ENCODE data around the gene MGAT5B. TPM values are rescaled to one million over a fixed set of nuclear protein-coding genes. Genes with fewer than 3 reads are reported as not detected.

The MGAT5B gene
- total and polyA plus RNA-seq, 4 donors = 0.02 to 0.25 TPM; not detected in 2

DNA sequence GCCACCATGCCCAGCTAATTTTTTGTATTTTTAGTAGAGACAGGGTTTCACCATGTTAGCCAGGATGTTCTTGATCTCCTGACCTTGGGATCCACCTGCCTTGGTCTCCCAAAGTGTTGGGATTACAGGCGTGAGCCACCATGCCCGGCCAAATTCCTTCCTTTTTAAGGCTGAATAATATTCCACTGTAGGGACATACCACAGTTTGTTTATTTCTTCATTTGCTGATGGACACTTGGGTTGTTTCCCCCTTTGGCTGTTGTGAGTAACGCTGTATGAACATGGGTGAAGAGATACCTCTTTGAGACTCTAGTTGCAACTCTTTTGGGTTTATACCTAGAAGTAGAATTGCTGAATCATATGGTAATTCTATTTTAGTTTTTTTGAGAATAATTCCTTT lies 13.1 kb upstream of the MGAT5B start (continued):
- TF ChIP-seq, protein P1, sequence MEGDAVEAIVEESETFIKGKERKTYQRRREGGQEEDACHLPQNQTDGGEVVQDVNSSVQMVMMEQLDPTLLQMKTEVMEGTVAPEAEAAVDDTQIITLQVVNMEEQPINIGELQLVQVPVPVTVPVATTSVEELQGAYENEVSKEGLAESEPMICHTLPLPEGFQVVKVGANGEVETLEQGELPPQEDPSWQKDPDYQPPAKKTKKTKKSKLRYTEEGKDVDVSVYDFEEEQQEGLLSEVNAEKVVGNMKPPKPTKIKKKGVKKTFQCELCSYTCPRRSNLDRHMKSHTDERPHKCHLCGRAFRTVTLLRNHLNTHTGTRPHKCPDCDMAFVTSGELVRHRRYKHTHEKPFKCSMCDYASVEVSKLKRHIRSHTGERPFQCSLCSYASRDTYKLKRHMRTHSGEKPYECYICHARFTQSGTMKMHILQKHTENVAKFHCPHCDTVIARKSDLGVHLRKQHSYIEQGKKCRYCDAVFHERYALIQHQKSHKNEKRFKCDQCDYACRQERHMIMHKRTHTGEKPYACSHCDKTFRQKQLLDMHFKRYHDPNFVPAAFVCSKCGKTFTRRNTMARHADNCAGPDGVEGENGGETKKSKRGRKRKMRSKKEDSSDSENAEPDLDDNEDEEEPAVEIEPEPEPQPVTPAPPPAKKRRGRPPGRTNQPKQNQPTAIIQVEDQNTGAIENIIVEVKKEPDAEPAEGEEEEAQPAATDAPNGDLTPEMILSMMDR (IDR thresholded peaks at IDR 0.05; ENCODE audit: low read depth, low read length, missing input control) = no peak
- no peak for TF ChIP-seq YY1 (IDR thresholded peaks at IDR 0.05)
- no peak for TF ChIP-seq RAD21 (IDR thresholded peaks at IDR 0.05)

DNA sequence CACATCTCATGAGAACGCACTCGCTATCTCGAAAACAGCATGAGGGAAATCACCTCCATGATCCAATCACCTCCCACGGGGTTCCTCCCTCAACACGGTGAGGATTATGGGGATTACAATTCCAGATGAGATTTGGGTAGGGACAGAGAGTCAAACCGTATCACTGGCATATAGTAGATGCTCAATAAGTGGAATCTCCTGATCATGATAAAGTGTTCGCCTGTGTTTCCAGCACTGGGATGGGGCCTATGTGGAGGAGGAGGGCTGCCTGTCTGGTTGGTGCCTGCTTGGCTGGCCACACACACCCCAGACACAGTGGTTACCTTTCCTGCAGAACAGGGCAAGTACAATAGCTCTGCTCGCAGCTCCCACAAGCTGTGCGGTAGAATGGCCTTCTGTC lies 6.1 kb upstream of the MGAT5B start:
- no peak for DNase-seq (ENCODE audit: low spot score)
- Histone ChIP-seq H3K4me3 (ENCODE audit: low read depth in 1 of 3, low read length in 3 of 3) (no peak overlapping the region), H3K27me3 (ENCODE audit: control insufficient read depth in 4 of 4, insufficient read depth in 4 of 4, low read length in 3 of 4) (no peaks in the 10 kb centered on the region), H3K27ac (ENCODE audit: low read depth in 1 of 2, low read length in 2 of 2) (no peak overlapping the region), H3K9me3 (ENCODE audit: control insufficient read depth in 4 of 4, low read length in 3 of 4) (no peaks in the 10 kb centered on the region), H3K4me1 (ENCODE audit: control insufficient read depth in 4 of 4, insufficient read depth in 4 of 4, low read length in 3 of 4) (no peaks in the 10 kb centered on the region), H3K9ac (ENCODE audit: low read depth in 1 of 2, low read length in 2 of 2) (no peak overlapping the region), H3K36me3 (ENCODE audit: control insufficient read depth in 4 of 4, insufficient read depth in 3 of 4, low read depth in 1 of 4, low read length in 3 of 4) (no peaks in the 10 kb centered on the region)
- WGBS = 86% methylated on average over 9 of the region's 9 CpGs
- TF ChIP-seq, protein P2, sequence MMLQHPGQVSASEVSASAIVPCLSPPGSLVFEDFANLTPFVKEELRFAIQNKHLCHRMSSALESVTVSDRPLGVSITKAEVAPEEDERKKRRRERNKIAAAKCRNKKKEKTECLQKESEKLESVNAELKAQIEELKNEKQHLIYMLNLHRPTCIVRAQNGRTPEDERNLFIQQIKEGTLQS (IDR thresholded peaks at IDR 0.05) = no peak
- TF ChIP-seq RXRA (IDR thresholded peaks at IDR 0.05) (no peak), RAD21 (IDR thresholded peaks at IDR 0.05) (no peak), TAF1 (conservative IDR thresholded peaks at IDR 0.05) (no peak), GABPA (IDR thresholded peaks at IDR 0.05 in 1 of 2, conservative IDR thresholded peaks at IDR 0.05 in 1 of 2) (no peak), JUND (IDR thresholded peaks at IDR 0.05) (no peak), FOXA1 (IDR thresholded peaks at IDR 0.05) (no peak), SP1 (IDR thresholded peaks at IDR 0.05) (no peak), YY1 (IDR thresholded peaks at IDR 0.05) (no peak), HNF4G (IDR thresholded peaks at IDR 0.05) (no peak), NR2F2 (IDR thresholded peaks at IDR 0.05) (no peak)
- TF ChIP-seq, protein P3, sequence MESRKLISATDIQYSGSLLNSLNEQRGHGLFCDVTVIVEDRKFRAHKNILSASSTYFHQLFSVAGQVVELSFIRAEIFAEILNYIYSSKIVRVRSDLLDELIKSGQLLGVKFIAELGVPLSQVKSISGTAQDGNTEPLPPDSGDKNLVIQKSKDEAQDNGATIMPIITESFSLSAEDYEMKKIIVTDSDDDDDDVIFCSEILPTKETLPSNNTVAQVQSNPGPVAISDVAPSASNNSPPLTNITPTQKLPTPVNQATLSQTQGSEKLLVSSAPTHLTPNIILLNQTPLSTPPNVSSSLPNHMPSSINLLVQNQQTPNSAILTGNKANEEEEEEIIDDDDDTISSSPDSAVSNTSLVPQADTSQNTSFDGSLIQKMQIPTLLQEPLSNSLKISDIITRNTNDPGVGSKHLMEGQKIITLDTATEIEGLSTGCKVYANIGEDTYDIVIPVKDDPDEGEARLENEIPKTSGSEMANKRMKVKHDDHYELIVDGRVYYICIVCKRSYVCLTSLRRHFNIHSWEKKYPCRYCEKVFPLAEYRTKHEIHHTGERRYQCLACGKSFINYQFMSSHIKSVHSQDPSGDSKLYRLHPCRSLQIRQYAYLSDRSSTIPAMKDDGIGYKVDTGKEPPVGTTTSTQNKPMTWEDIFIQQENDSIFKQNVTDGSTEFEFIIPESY (IDR thresholded peaks at IDR 0.05) = no peak
- TF ChIP-seq, protein P4, sequence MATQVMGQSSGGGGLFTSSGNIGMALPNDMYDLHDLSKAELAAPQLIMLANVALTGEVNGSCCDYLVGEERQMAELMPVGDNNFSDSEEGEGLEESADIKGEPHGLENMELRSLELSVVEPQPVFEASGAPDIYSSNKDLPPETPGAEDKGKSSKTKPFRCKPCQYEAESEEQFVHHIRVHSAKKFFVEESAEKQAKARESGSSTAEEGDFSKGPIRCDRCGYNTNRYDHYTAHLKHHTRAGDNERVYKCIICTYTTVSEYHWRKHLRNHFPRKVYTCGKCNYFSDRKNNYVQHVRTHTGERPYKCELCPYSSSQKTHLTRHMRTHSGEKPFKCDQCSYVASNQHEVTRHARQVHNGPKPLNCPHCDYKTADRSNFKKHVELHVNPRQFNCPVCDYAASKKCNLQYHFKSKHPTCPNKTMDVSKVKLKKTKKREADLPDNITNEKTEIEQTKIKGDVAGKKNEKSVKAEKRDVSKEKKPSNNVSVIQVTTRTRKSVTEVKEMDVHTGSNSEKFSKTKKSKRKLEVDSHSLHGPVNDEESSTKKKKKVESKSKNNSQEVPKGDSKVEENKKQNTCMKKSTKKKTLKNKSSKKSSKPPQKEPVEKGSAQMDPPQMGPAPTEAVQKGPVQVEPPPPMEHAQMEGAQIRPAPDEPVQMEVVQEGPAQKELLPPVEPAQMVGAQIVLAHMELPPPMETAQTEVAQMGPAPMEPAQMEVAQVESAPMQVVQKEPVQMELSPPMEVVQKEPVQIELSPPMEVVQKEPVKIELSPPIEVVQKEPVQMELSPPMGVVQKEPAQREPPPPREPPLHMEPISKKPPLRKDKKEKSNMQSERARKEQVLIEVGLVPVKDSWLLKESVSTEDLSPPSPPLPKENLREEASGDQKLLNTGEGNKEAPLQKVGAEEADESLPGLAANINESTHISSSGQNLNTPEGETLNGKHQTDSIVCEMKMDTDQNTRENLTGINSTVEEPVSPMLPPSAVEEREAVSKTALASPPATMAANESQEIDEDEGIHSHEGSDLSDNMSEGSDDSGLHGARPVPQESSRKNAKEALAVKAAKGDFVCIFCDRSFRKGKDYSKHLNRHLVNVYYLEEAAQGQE (IDR thresholded peaks at IDR 0.05) = no peak
- TF ChIP-seq, protein P5, sequence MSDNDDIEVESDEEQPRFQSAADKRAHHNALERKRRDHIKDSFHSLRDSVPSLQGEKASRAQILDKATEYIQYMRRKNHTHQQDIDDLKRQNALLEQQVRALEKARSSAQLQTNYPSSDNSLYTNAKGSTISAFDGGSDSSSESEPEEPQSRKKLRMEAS (IDR thresholded peaks at IDR 0.05) = no peak
